Stomach (tissue), 9 donors: ENCODE measurements around the gene CNN2. TPM values are rescaled to one million over a fixed set of nuclear protein-coding genes. Genes with fewer than 3 reads are reported as not detected.

ENCODE experiments used
- DNase-seq, 2 donors: peaks; one replicate each; pipeline versions ENCODE4 v3.0.0 to v3.0.0-alpha.2; 2013 to 2019
- H3K27ac ChIP-seq, 5 donors: fragments of 200-600 bp in 4 of 5; sonication (generic) in 4 of 5; one replicate each; pipeline ENCODE4 v1.5.1; 2013 to 2019; ENCODE audit warnings: mild to moderate bottlenecking in 1 of 5, moderate library complexity in 1 of 5
- H3K27me3 ChIP-seq, 3 donors: fragments of 200-600 bp; sonication (generic); one replicate each; pipeline ENCODE4 v1.5.1; 2017 to 2019; ENCODE audit warnings: mixed run types in 1 of 3
- H3K36me3 ChIP-seq, 4 donors: fragments of 200-600 bp; sonication (generic); 1 replicate in 3 of 4; 2 replicates in 1 of 4; pipeline ENCODE4 v1.5.1; 2016 to 2019
- H3K4me1 ChIP-seq, 4 donors: fragments of 200-600 bp; sonication (generic); one replicate each; pipeline ENCODE4 v1.5.1; 2016 to 2019
- H3K4me3 ChIP-seq, 4 donors: fragments of 200-600 bp; sonication (generic) in 3 of 4; one replicate each; pipeline ENCODE4 v1.5.1; 2016 to 2019; ENCODE audit warnings: mild to moderate bottlenecking in 1 of 4
- H3K9me3 ChIP-seq, 4 donors: fragments of 200-600 bp; sonication (generic); one replicate each; pipeline ENCODE4 v1.5.1; 2016 to 2019
- EP300 ChIP-seq: sonication (generic); formaldehyde crosslinking; IDR thresholded peaks from one replicate; pipeline ENCODE4 v1.6.1; 2017; ENCODE audit warnings: antibody characterized with exemption
- POLR2A ChIP-seq, 4 donors: fragments of 450-650 bp; IDR thresholded peaks; one replicate each; pipeline ENCODE4 v1.6.1; 2016; ENCODE audit warnings: antibody characterized with exemption in 4 of 4, control low read depth in 2 of 4, mild to moderate bottlenecking in 1 of 4, moderate library complexity in 1 of 4
- POLR2AphosphoS5 ChIP-seq, 3 donors: sonication (generic); formaldehyde crosslinking; IDR thresholded peaks; one replicate each; pipeline ENCODE4 v1.6.1; 2016; ENCODE audit warnings: antibody characterized with exemption in 3 of 3
- WGBS, 5 donors: extraction: QIAGEN DNeasy Blood & Tissue Kit in 3 of 5; methylation state at CpG; one replicate each; pipeline versions ENCODE4 v1.1.5 to v1.1.7; 2013 to 2018; 5-methylcytosine and 5-hydroxymethylcytosine counted together
- intact Hi-C: fragments of 100-400 bp; cut with DNase I; formaldehyde crosslinking; loops from one replicate; pipeline ENCODE4 v1.15.1; 2023; ENCODE audit warnings: low total_unique reads
- polyA plus RNA-seq, 3 donors: library from polyadenylated mRNA; stranded (reverse); fragments of 200-250 nt; gene quantifications; one replicate each; pipeline ENCODE4 v1.2.3, GENCODE V29; 2013
- total RNA-seq, 5 donors: library from RNA; depleted of rRNA; stranded (reverse); fragments of >200 nt; gene quantifications; one replicate each; pipeline versions ENCODE4 v1.1.0 to v1.2.3, GENCODE V29; 2014 to 2016
- TF ChIP-seq, protein P1 (sequence below), 7 experiments: fragments of 450-650 bp in 4 of 7; fragments of 200-600 bp in 3 of 7; sonication (generic) in 3 of 7; IDR thresholded peaks; one replicate each; pipeline ENCODE4 v1.5.1; 2016 to 2019; ENCODE audit warnings: antibody characterized with exemption in 7 of 7, control low read depth in 2 of 7, mild to moderate bottlenecking in 1 of 7
- donor health status: healthy with polysubstance abuse.
- donor health status: Bipolar disorder and iron deficiency.
- donor health status: healthy.

The CNN2 gene
- total and polyA plus RNA-seq, 8 donors, result 7.0 to 98.5 (median 81.4) TPM

DNA sequence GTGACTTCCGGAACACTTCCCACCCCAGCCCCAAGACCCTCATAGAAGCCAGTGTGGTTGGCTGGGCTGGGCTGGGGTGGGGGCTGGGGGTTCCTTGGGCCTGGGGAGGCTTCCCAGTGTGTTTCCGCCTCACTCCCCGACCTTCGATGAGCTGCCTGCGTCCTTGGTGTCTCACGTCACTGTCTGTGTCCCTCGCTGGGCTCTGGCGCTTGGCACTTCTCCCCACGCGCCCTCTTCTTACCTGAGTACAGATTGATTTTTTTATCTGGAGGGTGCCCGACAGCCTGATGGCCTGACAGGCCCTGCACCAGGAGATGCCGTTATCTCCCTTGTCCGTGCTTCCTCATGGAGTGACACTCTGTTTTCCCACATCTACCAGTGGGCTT is 33.7 kb upstream of the CNN2 start:
- H3K36me3 ChIP-seq, result peaks cover 39 to 67% (median 61%) of the 10 kb centered on the region in 4 donors
- intact Hi-C loops, result no loop called here
- H3K27me3 ChIP-seq, result peaks cover 4 to 33% (median 25%) of the 10 kb centered on the region in 3 donors
- TF ChIP-seq, protein P1, sequence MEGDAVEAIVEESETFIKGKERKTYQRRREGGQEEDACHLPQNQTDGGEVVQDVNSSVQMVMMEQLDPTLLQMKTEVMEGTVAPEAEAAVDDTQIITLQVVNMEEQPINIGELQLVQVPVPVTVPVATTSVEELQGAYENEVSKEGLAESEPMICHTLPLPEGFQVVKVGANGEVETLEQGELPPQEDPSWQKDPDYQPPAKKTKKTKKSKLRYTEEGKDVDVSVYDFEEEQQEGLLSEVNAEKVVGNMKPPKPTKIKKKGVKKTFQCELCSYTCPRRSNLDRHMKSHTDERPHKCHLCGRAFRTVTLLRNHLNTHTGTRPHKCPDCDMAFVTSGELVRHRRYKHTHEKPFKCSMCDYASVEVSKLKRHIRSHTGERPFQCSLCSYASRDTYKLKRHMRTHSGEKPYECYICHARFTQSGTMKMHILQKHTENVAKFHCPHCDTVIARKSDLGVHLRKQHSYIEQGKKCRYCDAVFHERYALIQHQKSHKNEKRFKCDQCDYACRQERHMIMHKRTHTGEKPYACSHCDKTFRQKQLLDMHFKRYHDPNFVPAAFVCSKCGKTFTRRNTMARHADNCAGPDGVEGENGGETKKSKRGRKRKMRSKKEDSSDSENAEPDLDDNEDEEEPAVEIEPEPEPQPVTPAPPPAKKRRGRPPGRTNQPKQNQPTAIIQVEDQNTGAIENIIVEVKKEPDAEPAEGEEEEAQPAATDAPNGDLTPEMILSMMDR (IDR thresholded peaks at IDR 0.05), result no peak
- TF ChIP-seq POLR2AphosphoS5 (IDR thresholded peaks at IDR 0.05) (no peak), POLR2A (IDR thresholded peaks at IDR 0.05) (no peak)
- no peaks in the 10 kb centered on the region for H3K9me3 ChIP-seq
- DNase-seq, result no peak
- no peak overlapping the region for H3K27ac ChIP-seq
- H3K4me3 ChIP-seq, result no peak overlapping the region
- WGBS, 5 donors, result 89 to 95% (median 93%) methylated on average over 12 to 13 of the region's 13 CpGs
- H3K4me1 ChIP-seq, result peaks cover 11 to 35% (median 20%) of the 10 kb centered on the region in 4 donors

DNA sequence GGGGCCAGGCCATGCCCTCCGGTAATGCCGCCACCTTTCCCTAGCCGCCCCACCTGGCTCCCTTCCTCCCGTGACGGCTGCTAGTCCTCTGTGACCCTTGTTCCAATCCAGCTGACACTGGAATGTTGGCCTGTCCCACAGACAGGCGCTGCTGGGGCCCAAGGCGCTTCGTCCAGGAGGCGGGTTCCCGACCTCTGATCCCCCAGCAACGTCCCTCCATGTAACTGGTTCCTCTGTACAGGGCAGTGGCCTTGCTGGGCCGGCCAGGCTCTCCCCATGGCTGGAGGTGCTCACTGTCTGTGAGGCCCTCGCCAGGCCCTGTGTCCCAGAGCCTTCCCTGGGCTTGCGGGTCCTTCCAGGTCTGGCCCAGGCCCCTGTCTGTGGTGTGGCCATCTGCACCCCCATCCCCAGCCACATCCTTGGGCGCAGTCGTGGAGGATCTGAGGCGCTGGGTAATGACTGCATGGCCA is 33.0 kb upstream of the CNN2 start:
- no peak overlapping the region for H3K4me3 ChIP-seq
- H3K36me3 ChIP-seq, result peaks cover 39 to 60% (median 56%) of the 10 kb centered on the region in 4 donors
- intact Hi-C loops, result no loop called here
- TF ChIP-seq, protein P1 (IDR thresholded peaks at IDR 0.05), result no peak
- TF ChIP-seq POLR2A (IDR thresholded peaks at IDR 0.05) (no peak), EP300 (no peak), POLR2AphosphoS5 (IDR thresholded peaks at IDR 0.05) (no peak)
- no peak overlapping the region for H3K27ac ChIP-seq
- no peaks in the 10 kb centered on the region for H3K9me3 ChIP-seq
- 90 to 95% (median 93%) methylated on average over 11 to 17 of the region's 17 CpGs for WGBS, 5 donors
- H3K4me1 ChIP-seq, result peaks cover 11 to 35% (median 20%) of the 10 kb centered on the region in 4 donors
- DNase-seq, result no peak
- peaks cover 4 to 40% (median 32%) of the 10 kb centered on the region in 3 donors for H3K27me3 ChIP-seq

DNA sequence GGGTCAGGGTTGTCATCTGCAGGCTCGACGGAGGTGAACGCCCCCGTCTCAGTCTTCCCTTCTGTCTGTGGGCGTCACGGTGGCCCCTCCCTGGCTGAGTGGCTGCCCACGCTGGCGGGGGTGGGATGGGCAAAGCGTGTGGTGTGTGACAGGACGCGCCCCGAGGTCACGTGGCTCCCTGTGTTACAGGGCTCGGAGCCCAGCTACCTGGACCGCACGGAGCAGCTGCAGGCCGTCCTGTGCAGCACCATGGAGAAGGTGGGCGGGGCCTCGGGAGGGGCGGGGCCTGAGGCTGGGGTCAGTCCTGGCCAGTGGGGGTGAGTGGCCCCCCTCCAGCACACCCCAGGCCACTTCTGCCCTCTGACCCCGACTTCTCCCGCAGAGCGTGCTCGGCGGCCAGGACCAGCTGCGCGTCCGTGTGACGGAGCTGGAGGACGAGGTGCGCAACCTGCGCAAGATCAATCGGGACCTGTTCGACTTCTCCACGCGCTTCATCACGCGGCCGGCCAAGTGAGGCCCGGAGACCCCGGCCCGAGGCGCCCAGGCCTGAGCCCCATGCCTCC is 32.5 kb upstream of the CNN2 start:
- Histone ChIP-seq H3K9me3 (no peaks in the 10 kb centered on the region), H3K27me3 (peaks cover 7 to 45% (median 37%) of the 10 kb centered on the region in 3 donors), H3K27ac (no peak overlapping the region), H3K4me1 (peaks cover 11 to 35% (median 20%) of the 10 kb centered on the region in 4 donors), H3K36me3 (peaks cover 39 to 55% (median 52%) of the 10 kb centered on the region in 4 donors), H3K4me3 (no peak overlapping the region)
- no peak for DNase-seq
- WGBS, 5 donors, result 80 to 92% (median 89%) methylated on average over 17 to 43 of the region's 43 CpGs
- intact Hi-C loops, result no loop called here
- TF ChIP-seq POLR2AphosphoS5 (IDR thresholded peaks at IDR 0.05) (no peak), POLR2A (IDR thresholded peaks at IDR 0.05) (no peak), EP300 (no peak)
- TF ChIP-seq, protein P1 (IDR thresholded peaks at IDR 0.05), result no peak

DNA sequence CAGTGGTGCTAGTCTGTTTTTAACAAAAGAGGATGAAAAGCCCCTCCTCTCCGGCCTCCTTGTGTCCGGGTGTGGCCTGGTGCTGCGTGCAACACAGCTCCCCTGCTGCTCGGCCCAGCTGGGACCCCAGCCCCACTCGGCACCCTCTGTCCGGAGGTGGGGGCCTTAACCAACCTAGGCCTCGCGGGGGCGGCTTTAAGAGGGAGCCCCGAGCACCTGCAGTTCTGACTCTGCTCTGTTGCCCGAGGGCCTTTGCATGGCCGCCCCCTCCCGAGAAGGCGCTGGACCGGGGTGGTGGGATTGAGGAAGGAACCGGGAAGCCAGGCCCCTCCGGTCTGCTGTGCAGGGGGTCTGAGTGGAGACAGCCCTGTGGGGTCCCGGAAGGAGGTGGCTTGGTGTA is 31.9 kb upstream of the CNN2 start:
- Histone ChIP-seq H3K4me3 (no peak overlapping the region), H3K36me3 (peaks cover 35 to 50% (median 48%) of the 10 kb centered on the region in 4 donors), H3K27me3 (peaks cover 13 to 51% (median 43%) of the 10 kb centered on the region in 3 donors), H3K4me1 (peaks cover 11 to 34% (median 20%) of the 10 kb centered on the region in 4 donors), H3K27ac (no peak overlapping the region), H3K9me3 (no peaks in the 10 kb centered on the region)
- intact Hi-C loops, result no loop called here
- 92 to 96% (median 95%) methylated on average over 18 of the region's 18 CpGs for WGBS, 5 donors
- DNase-seq, result no peak
- TF ChIP-seq POLR2AphosphoS5 (IDR thresholded peaks at IDR 0.05) (no peak), POLR2A (IDR thresholded peaks at IDR 0.05) (no peak), EP300 (no peak)
- TF ChIP-seq, protein P1 (IDR thresholded peaks at IDR 0.05), result no peak
